Erythroblast (primary cell): ENCODE measurements around the gene CRTC3.
A peak's percentile ranks its signal among the peaks of the same experiment; 100 is the strongest.
"Not testable (repeated sequence)": the region's sequence is repeated elsewhere in the genome, so short reads cannot be mapped to it uniquely, and the experiment has no call there.

Source experiments
- DNase-seq, 2 experiments: peaks; one replicate each; lab custom pipeline; 2025; lab: John Stamatoyannopoulos, UW
- GATA1 ChIP-seq: IDR thresholded peaks from 2 replicates; pipeline ENCODE4 v1.6.1; 2011; ENCODE audit warnings: low read depth, mild to moderate bottlenecking, control low read depth, low read length, moderate library complexity
- POLR2A ChIP-seq: IDR thresholded peaks from 2 replicates; pipeline ENCODE4 v1.6.1; 2011; ENCODE audit warnings: mild to moderate bottlenecking, low read length

CRTC3 gene

GRCh38 chr15:90529371-90530249 lies at the start of gene CRTC3:
Gene CRTC3, plus strand, starts transcription at chr15:90529923. Its CDS starts 149 bp downstream, at chr15:90530072.
- no peak for TF ChIP-seq GATA1
- peak; percentile 48 for TF ChIP-seq POLR2A
- peak; percentile 77 to 85 for DNase-seq

- DNase-seq, result no peak
- no peak for TF ChIP-seq POLR2A
- no peak for TF ChIP-seq GATA1
These were observed 48.7 kb upstream of the CRTC3 start for GRCh38 chr15:90481023-90481422.

- no peak for TF ChIP-seq GATA1
- no peak for TF ChIP-seq POLR2A
These were observed 47.4 kb upstream of the CRTC3 start for GRCh38 chr15:90482124-90483011.

GRCh38 chr15:90483012-90483307 lies 46.8 kb upstream of the CRTC3 start:
- DNase-seq, result no peak
- no peak for TF ChIP-seq POLR2A
- no peak for TF ChIP-seq GATA1

More at GRCh38 chr15:90482124-90483011, 47.4 kb upstream of the CRTC3 start:
- peak; percentile 61 to 71 for DNase-seq

- TF ChIP-seq GATA1 (no peak), POLR2A (no peak)
- no peak for DNase-seq
These were observed 46.1 kb upstream of the CRTC3 start for GRCh38 chr15:90483637-90484036.

GRCh38 chr15:90487186-90487585 lies 42.5 kb upstream of the CRTC3 start:
- TF ChIP-seq GATA1 (no peak), POLR2A (no peak)
- no peak for DNase-seq

- TF ChIP-seq GATA1, result no peak
- no peak for TF ChIP-seq POLR2A
- peak; percentile 8 to 29 for DNase-seq
These were observed 40.2 kb upstream of the CRTC3 start for GRCh38 chr15:90489514-90489913.

- TF ChIP-seq GATA1 (no peak), POLR2A (no peak)
- no peak for DNase-seq
These were observed 39.8 kb upstream of the CRTC3 start for GRCh38 chr15:90489944-90490343.

- DNase-seq, result no peak
- TF ChIP-seq POLR2A (no peak), GATA1 (no peak)
These were observed 36.1 kb upstream of the CRTC3 start for GRCh38 chr15:90493647-90494046.

- TF ChIP-seq GATA1, result no peak
- TF ChIP-seq POLR2A, result no peak
- DNase-seq, result no peak
These were observed 34.7 kb upstream of the CRTC3 start for GRCh38 chr15:90495067-90495466.

GRCh38 chr15:90496791-90497190 lies 32.9 kb upstream of the CRTC3 start:
- TF ChIP-seq GATA1 (no peak), POLR2A (no peak)
- no peak for DNase-seq

GRCh38 chr15:90497376-90497775 lies 32.3 kb upstream of the CRTC3 start:
- DNase-seq, result no peak
- TF ChIP-seq POLR2A (no peak), GATA1 (no peak)

- no peak for DNase-seq
- no peak for TF ChIP-seq GATA1
- no peak for TF ChIP-seq POLR2A
These were observed 31.8 kb upstream of the CRTC3 start for GRCh38 chr15:90497912-90498311.

- TF ChIP-seq GATA1, result no peak
- no peak for TF ChIP-seq POLR2A
- DNase-seq, result no peak
These were observed 29.6 kb upstream of the CRTC3 start for GRCh38 chr15:90500171-90500570.

GRCh38 chr15:90501898-90502297 lies 27.8 kb upstream of the CRTC3 start:
- DNase-seq, result no peak
- no peak for TF ChIP-seq GATA1

- DNase-seq, result not testable (repeated sequence)
These were observed 18.9 kb upstream of the CRTC3 start for GRCh38 chr15:90510781-90511180.

GRCh38 chr15:90511211-90511618 lies 18.5 kb upstream of the CRTC3 start:
- DNase-seq, result not testable (repeated sequence)
